Cardiac fibroblast (primary cell): ENCODE results near the gene LYVE1.
A peak's percentile ranks its signal among the peaks of the same experiment; 100 is the strongest.

Experiments
- DNase-seq, 2 donors: peaks; one replicate each; pipeline versions ENCODE4 v3.0.0 to v3.0.0-alpha.2; 2010; ENCODE audit warnings: low read depth in 2 of 2
- H3K4me3 ChIP-seq, 2 donors: replicated peaks in 1 of 2; 1 replicate in 1 of 2; 2 replicates in 1 of 2; pipeline ENCODE4 v1.5.1; 2011; ENCODE audit warnings: low read depth in 2 of 2, low read length in 2 of 2, mild to moderate bottlenecking in 2 of 2, moderate library complexity in 1 of 2
- CTCF ChIP-seq: IDR thresholded peaks from one replicate; pipeline ENCODE4 v1.5.1; 2011; ENCODE audit warnings: low read depth, mild to moderate bottlenecking, low read length, inconsistent platforms

The LYVE1 gene

DNA sequence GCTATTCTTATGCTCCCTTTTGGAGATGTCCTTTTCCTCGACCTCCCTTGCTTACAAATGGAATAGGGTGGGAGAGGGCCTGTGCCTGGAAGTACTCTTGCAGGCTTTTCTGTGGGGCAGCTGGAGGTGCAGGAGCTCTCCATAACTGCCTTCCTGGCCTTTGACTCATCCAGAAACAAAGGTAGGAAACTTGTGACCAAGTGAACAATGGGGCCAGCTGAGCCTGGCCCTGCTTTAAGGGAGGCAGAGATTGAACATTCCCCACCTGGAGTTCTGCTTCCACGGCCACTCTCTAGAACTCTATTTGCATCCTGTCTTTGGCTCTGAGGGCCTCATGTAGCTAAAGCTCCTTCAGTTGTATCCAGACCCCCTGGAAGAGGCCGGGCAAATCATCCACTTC, 5.1 kb upstream of the LYVE1 start:
- no peak for TF ChIP-seq CTCF
- no peak overlapping the region for H3K4me3 ChIP-seq
- DNase-seq, result peak in 1 of 2 donors; percentile 50

DNA sequence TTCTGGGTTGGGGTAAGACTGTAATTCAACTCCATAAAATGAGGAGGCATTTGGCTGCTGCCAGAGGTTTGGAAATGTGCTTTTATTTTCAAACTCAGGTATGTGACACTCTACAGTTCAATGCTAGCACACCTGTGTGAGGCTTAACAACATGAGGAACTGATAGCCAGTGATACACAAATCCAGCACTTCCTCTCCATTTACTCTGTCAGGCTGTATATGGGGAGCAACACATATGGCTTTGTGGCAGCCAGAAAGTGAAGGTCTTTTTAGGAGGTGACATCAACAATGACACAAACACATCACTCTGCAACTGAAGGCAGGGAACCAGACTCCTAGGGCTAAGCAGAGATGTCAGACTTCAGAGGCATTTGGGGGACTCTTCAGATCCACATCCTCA, 4.6 kb upstream of the LYVE1 start:
- TF ChIP-seq CTCF, result no peak
- DNase-seq, result no peak
- no peak overlapping the region for H3K4me3 ChIP-seq

- no peak for DNase-seq
Measured at GRCh38 chr11:10572533-10572932, 4.1 kb upstream of the LYVE1 start.

DNA sequence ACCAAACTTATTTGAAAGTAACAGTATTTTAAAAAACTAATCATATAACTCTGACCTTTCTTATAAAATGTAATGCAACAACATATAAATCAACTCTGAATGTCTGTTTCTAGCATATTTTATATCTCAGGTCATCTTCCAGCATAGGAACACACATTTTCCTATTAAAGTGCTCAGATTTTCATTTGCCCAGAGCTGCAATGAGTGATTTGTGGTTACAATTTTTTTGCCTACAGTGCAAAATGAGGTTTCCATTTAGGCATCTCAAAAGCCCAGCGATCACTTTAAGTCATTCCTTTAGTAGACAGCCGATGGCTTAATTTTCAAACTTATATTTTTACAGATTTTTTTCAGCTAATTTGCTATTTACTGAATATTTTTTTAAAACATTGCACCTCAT, 1.0 kb downstream of the LYVE1 start:
- H3K4me3 ChIP-seq, result no peak overlapping the region
- no peak for DNase-seq
- TF ChIP-seq CTCF, result no peak

More at GRCh38 chr11:10572533-10572932, 4.1 kb upstream of the LYVE1 start:
- H3K4me3 ChIP-seq, result no peak overlapping the region
- no peak for TF ChIP-seq CTCF

GRCh38 chr11:10566257-10566957, 2.1 kb downstream of the LYVE1 start:
- DNase-seq, result no peak
- no peak for TF ChIP-seq CTCF
- H3K4me3 ChIP-seq, result no peak overlapping the region

- DNase-seq, result no peak
- no peak overlapping the region for H3K4me3 ChIP-seq
- no peak for TF ChIP-seq CTCF
Measured at GRCh38 chr11:10565493-10565892, 3.0 kb downstream of the LYVE1 start.
